MM.1S (cell line): ENCODE data around the gene ROBO3.
A peak's percentile ranks its signal among the peaks of the same experiment; 100 is the strongest.

Experiments
- DNase-seq: peaks from one replicate; pipeline ENCODE4 v3.0.0-alpha.2; 2015
- H2AFZ ChIP-seq: fragments of 300-600 bp; sonication (generic); 2 replicates; pipeline ENCODE4 v1.6.0; 2016; ENCODE audit warnings: antibody characterized with exemption, low read length
- H3F3A ChIP-seq: fragments of 300-600 bp; sonication (generic); 2 replicates; pipeline ENCODE4 v1.6.1; 2016; ENCODE audit warnings: mild to moderate bottlenecking, antibody characterized with exemption, low read length, moderate library complexity, mixed read lengths; ENCODE audit not compliant: insufficient read depth
- H3K27ac ChIP-seq: fragments of 300-600 bp; sonication (generic); 2 replicates; pipeline ENCODE4 v1.5.1; 2016; ENCODE audit warnings: mild to moderate bottlenecking, low read length
- H3K27me3 ChIP-seq: fragments of 300-600 bp; sonication (generic); replicated peaks from 2 replicates; pipeline ENCODE4 v1.6.0; 2016; ENCODE audit warnings: low read length; ENCODE audit not compliant: insufficient read depth
- H3K36me3 ChIP-seq: fragments of 300-600 bp; sonication (generic); replicated peaks from 2 replicates; pipeline ENCODE4 v1.6.1; 2016; ENCODE audit warnings: mild to moderate bottlenecking, low read length, mixed read lengths; ENCODE audit not compliant: insufficient read depth
- H3K4me1 ChIP-seq: fragments of 300-600 bp; sonication (generic); 2 replicates; pipeline ENCODE4 v1.6.1; 2016; ENCODE audit warnings: low read length, mixed read lengths
- H3K4me2 ChIP-seq: fragments of 300-600 bp; sonication (generic); 2 replicates; pipeline ENCODE4 v1.6.0; 2016; ENCODE audit warnings: low read depth, low read length
- H3K4me3 ChIP-seq: fragments of 300-600 bp; sonication (generic); 2 replicates; pipeline ENCODE4 v1.5.1; 2016; ENCODE audit warnings: low read length, mixed read lengths
- H3K79me2 ChIP-seq: fragments of 300-600 bp; sonication (generic); 2 replicates; pipeline ENCODE4 v1.6.1; 2016; ENCODE audit warnings: mixed run types, low read length, mixed read lengths
- H3K9ac ChIP-seq: fragments of 300-600 bp; sonication (generic); 2 replicates; pipeline ENCODE4 v1.6.1; 2016; ENCODE audit warnings: low read length, mixed read lengths
- H3K9me2 ChIP-seq: fragments of 300-600 bp; sonication (generic); replicated peaks from 2 replicates; pipeline ENCODE4 v1.6.1; 2016; ENCODE audit warnings: mild to moderate bottlenecking, low read length, mixed read lengths; ENCODE audit not compliant: insufficient read depth
- H3K9me3 ChIP-seq: fragments of 300-600 bp; sonication (generic); replicated peaks from 2 replicates; pipeline ENCODE4 v1.6.1; 2016; ENCODE audit warnings: mild to moderate bottlenecking, low read length, mixed read lengths; ENCODE audit not compliant: insufficient read depth
- H4K20me1 ChIP-seq: fragments of 300-600 bp; sonication (generic); 2 replicates; pipeline ENCODE4 v1.6.1; 2016; ENCODE audit warnings: mild to moderate bottlenecking, low read length, moderate library complexity, mixed read lengths; ENCODE audit not compliant: insufficient read depth
- EZH2 ChIP-seq: fragments of 300-600 bp; sonication (generic); optimal IDR thresholded peaks from 2 replicates; pipeline ENCODE3; 2017; ENCODE audit warnings: low read depth, mild to moderate bottlenecking, antibody characterized with exemption, low read length, mixed read lengths
- EZH2phosphoT487 ChIP-seq: fragments of 300-600 bp; sonication (generic); IDR thresholded peaks from 2 replicates; pipeline ENCODE4 v1.6.1; 2018; ENCODE audit warnings: antibody characterized with exemption, low read length
- TF ChIP-seq, protein P1 (sequence below): fragments of 300-600 bp; sonication (generic); IDR thresholded peaks from 2 replicates; pipeline ENCODE4 v1.5.1; 2016; ENCODE audit warnings: antibody characterized with exemption, low read length, mixed read lengths

The ROBO3 gene, protein sequence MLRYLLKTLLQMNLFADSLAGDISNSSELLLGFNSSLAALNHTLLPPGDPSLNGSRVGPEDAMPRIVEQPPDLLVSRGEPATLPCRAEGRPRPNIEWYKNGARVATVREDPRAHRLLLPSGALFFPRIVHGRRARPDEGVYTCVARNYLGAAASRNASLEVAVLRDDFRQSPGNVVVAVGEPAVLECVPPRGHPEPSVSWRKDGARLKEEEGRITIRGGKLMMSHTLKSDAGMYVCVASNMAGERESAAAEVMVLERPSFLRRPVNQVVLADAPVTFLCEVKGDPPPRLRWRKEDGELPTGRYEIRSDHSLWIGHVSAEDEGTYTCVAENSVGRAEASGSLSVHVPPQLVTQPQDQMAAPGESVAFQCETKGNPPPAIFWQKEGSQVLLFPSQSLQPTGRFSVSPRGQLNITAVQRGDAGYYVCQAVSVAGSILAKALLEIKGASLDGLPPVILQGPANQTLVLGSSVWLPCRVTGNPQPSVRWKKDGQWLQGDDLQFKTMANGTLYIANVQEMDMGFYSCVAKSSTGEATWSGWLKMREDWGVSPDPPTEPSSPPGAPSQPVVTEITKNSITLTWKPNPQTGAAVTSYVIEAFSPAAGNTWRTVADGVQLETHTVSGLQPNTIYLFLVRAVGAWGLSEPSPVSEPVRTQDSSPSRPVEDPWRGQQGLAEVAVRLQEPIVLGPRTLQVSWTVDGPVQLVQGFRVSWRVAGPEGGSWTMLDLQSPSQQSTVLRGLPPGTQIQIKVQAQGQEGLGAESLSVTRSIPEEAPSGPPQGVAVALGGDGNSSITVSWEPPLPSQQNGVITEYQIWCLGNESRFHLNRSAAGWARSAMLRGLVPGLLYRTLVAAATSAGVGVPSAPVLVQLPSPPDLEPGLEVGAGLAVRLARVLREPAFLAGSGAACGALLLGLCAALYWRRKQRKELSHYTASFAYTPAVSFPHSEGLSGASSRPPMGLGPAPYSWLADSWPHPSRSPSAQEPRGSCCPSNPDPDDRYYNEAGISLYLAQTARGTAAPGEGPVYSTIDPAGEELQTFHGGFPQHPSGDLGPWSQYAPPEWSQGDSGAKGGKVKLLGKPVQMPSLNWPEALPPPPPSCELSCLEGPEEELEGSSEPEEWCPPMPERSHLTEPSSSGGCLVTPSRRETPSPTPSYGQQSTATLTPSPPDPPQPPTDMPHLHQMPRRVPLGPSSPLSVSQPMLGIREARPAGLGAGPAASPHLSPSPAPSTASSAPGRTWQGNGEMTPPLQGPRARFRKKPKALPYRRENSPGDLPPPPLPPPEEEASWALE (N-terminal part only)

DNA sequence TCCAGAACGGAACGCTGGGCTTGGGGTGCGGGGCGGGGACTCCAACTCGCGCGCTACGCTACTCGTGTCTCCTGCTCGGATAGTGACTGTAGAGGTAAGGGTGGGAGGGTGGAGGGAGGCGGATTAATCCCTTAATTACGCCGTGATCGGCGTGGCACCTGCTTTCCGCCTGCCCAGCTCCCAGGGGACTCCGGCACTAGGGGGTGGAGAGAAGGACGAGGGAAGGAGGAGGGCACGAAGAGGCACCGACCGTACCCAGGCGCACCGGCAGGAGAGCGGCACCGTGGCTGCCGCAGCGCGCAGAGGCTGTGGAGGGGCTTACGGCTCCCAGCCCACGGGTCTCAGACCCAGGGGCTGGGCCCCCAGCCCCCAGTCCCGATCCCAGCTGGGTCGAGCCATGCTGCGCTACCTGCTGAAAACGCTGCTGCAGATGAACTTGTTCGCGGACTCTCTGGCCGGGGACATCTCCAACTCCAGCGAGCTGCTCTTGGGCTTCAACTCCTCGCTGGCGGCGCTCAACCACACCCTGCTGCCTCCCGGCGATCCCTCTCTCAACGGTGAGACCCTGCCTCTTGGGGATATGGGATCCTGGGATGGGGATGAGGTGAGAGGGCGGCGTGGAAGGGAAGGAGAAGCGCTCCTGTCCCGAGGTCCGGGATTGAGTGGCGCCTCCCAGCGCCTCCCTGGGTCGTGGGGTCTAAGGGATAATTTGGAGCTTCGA, at the start of gene ROBO3:
ROBO3 (plus strand) TSS at position 252 of the 721 bp plus-strand sequence; CDS start at position 398, 146 bp downstream.
- Histone ChIP-seq H3K9me3 (no peaks in the 10 kb centered on the region), H2AFZ (no peak within 1 kb of the TSS), H3K27ac (no peak within 1 kb of the TSS), H3K79me2 (no peaks in the 10 kb centered on the region), H3K9me2 (no peaks in the 10 kb centered on the region), H3K36me3 (no peaks in the 10 kb centered on the region), H3K4me1 (no peaks in the 10 kb centered on the region), H3K4me2 (peak within 1 kb of the TSS; percentile 49), H3F3A (no peaks in the 10 kb centered on the region), H3K27me3 (peaks cover 68% of the 10 kb centered on the region), H4K20me1 (no peaks in the 10 kb centered on the region), H3K9ac (no peak within 1 kb of the TSS), H3K4me3 (no peak within 1 kb of the TSS; the same call in 1 of the 2 replicates)
- DNase-seq: no peak
- TF ChIP-seq EZH2phosphoT487 (no peak), EZH2 (no peak)
- TF ChIP-seq, protein P1, sequence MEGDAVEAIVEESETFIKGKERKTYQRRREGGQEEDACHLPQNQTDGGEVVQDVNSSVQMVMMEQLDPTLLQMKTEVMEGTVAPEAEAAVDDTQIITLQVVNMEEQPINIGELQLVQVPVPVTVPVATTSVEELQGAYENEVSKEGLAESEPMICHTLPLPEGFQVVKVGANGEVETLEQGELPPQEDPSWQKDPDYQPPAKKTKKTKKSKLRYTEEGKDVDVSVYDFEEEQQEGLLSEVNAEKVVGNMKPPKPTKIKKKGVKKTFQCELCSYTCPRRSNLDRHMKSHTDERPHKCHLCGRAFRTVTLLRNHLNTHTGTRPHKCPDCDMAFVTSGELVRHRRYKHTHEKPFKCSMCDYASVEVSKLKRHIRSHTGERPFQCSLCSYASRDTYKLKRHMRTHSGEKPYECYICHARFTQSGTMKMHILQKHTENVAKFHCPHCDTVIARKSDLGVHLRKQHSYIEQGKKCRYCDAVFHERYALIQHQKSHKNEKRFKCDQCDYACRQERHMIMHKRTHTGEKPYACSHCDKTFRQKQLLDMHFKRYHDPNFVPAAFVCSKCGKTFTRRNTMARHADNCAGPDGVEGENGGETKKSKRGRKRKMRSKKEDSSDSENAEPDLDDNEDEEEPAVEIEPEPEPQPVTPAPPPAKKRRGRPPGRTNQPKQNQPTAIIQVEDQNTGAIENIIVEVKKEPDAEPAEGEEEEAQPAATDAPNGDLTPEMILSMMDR: no peak

DNA sequence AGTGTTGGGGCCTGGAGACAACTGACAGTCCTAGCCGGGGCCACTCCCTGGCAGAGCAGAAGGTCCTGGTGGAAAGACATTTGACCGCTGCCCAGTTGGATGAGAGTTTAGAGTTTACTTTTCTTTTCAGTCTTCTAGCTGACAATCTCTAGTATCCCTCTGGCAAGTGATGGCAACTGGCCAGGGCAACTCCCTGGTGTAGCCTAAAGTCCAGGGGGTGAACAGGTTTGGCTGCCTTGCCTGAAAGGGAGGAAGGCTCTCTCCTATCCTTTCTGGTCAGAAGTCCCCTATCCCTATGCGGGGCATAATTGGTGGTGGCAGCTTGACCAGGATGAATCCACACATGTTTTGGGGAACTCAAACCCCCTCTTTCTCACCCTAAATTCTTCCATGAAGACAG, 48.2 kb upstream of the ROBO3 start:
- no peaks in the 10 kb centered on the region for H4K20me1 ChIP-seq
- no peak overlapping the region for H2AFZ ChIP-seq
- H3K4me1 ChIP-seq: no peaks in the 10 kb centered on the region
- no peaks in the 10 kb centered on the region for H3K79me2 ChIP-seq
- H3K4me2 ChIP-seq: no peak overlapping the region
- no peaks in the 10 kb centered on the region for H3F3A ChIP-seq
- DNase-seq: no peak
- TF ChIP-seq EZH2phosphoT487: no peak
- no peak for TF ChIP-seq EZH2
- TF ChIP-seq, protein P1: no peak
- H3K4me3 ChIP-seq: no peak overlapping the region
- H3K27ac ChIP-seq: no peak overlapping the region
- no peaks in the 10 kb centered on the region for H3K27me3 ChIP-seq
- no peaks in the 10 kb centered on the region for H3K36me3 ChIP-seq
- no peaks in the 10 kb centered on the region for H3K9me2 ChIP-seq
- no peak overlapping the region for H3K9ac ChIP-seq
- H3K9me3 ChIP-seq: no peaks in the 10 kb centered on the region
